BLaER1 treated with 17β-estradiol and CSF1 and Interleukin-3, amounts not matched to agents 10 nM and 100 nM (cell line): Measurements from ENCODE around the gene ST6GAL1.
"Not testable (repeated sequence)": the region's sequence is repeated elsewhere in the genome, so short reads cannot be mapped to it uniquely, and the experiment has no call there.

Source experiments
- H3K27ac ChIP-seq, 11 experiments: shearing (Covaris generic); formaldehyde crosslinking; 2 replicates each; pipeline ENCODE4 v1.8.1; 2022
- H3K27me3 ChIP-seq, 11 experiments: shearing (Covaris generic); formaldehyde crosslinking; 2 replicates each; pipeline ENCODE4 v1.8.1; 2022
- H3K36me3 ChIP-seq, 11 experiments: shearing (Covaris generic); formaldehyde crosslinking; 2 replicates each; pipeline ENCODE4 v1.8.1; 2022
- H3K4me1 ChIP-seq, 10 experiments: shearing (Covaris generic); formaldehyde crosslinking; 2 replicates each; pipeline ENCODE4 v1.8.1; 2022
- H3K4me2 ChIP-seq, 11 experiments: shearing (Covaris generic); formaldehyde crosslinking; 2 replicates each; pipeline ENCODE4 v1.8.1; 2022
- H3K4me3 ChIP-seq, 10 experiments: shearing (Covaris generic); formaldehyde crosslinking; 2 replicates each; pipeline ENCODE4 v1.8.1; 2022
- H3K9ac ChIP-seq, 11 experiments: shearing (Covaris generic); formaldehyde crosslinking; 2 replicates each; pipeline ENCODE4 v1.8.1; 2022
- H3K9me3 ChIP-seq, 11 experiments: shearing (Covaris generic); formaldehyde crosslinking; replicated peaks in 1 of 11; 2 replicates each; pipeline ENCODE4 v1.8.1; 2022
- H4K20me1 ChIP-seq, 11 experiments: shearing (Covaris generic); formaldehyde crosslinking; 2 replicates each; pipeline ENCODE4 v1.8.1; 2022
- Cebpa-rat ChIP-seq, 11 experiments: shearing (Covaris generic); IDR thresholded peaks; 2 replicates each; pipeline ENCODE4 v1.8.1; 2022

Gene ST6GAL1

GRCh38 chr3:187002915-187003314, 72.6 kb downstream of the ST6GAL1 start:
- H3K9me3 ChIP-seq = peaks cover 0 to 49% (median 27%) of the 10 kb centered on the region in 11 experiments; a peak in 19 of 22 replicates
- no peak overlapping the region for H3K9ac ChIP-seq
- H3K4me1 ChIP-seq = peaks cover 40 to 87% (median 57%) of the 10 kb centered on the region in 10 experiments
- H3K27ac ChIP-seq = no peak overlapping the region; a peak in 1 of 22 replicates
- H3K36me3 ChIP-seq = peaks cover 5 to 83% (median 67%) of the 10 kb centered on the region in 11 experiments; a peak in 20 of 22 replicates
- H4K20me1 ChIP-seq = peaks cover 0 to 83% (median 7%) of the 10 kb centered on the region in 11 experiments; a peak in 9 of 22 replicates
- no peak for TF ChIP-seq Cebpa-rat (IDR thresholded peaks at IDR 0.05)
- no peaks in the 10 kb centered on the region for H3K27me3 ChIP-seq
- H3K4me3 ChIP-seq = no peak overlapping the region
- no peak overlapping the region for H3K4me2 ChIP-seq

GRCh38 chr3:187005827-187006481, 75.6 kb downstream of the ST6GAL1 start:
- Histone ChIP-seq H3K27ac (peak overlapping the region in 6 of 11 experiments; percentile 7 to 73 (median 40); a peak in 10 of 22 replicates), H4K20me1 (peaks cover 0 to 65% (median 5%) of the 10 kb centered on the region in 11 experiments; a peak in 9 of 22 replicates), H3K9ac (peak overlapping the region in 2 of 11 experiments; percentile 11 to 37; a peak in 3 of 22 replicates), H3K4me2 (peak overlapping the region in 9 of 11 experiments; percentile 13 to 72 (median 56); a peak in 13 of 22 replicates), H3K27me3 (no peaks in the 10 kb centered on the region), H3K36me3 (peaks cover 5 to 75% (median 67%) of the 10 kb centered on the region in 11 experiments; a peak in 20 of 22 replicates), H3K9me3 (peaks cover 4 to 55% (median 35%) of the 10 kb centered on the region in 11 experiments; a peak in 21 of 22 replicates), H3K4me3 (peak overlapping the region in 1 of 10 experiments; percentile 8; a peak in 1 of 20 replicates), H3K4me1 (peaks cover 25 to 69% (median 42%) of the 10 kb centered on the region in 10 experiments)
- no peak for TF ChIP-seq Cebpa-rat (IDR thresholded peaks at IDR 0.05)

GRCh38 chr3:187006864-187007630, 76.7 kb downstream of the ST6GAL1 start:
- peak overlapping the region in 2 of 11 experiments; percentile 11 to 37; a peak in 2 of 22 replicates for H3K9ac ChIP-seq
- peaks cover 28 to 69% (median 46%) of the 10 kb centered on the region in 10 experiments for H3K4me1 ChIP-seq
- H4K20me1 ChIP-seq = peaks cover 0 to 68% (median 7%) of the 10 kb centered on the region in 11 experiments; a peak in 10 of 22 replicates
- H3K4me3 ChIP-seq = no peak overlapping the region
- peak overlapping the region in 6 of 11 experiments; percentile 4 to 72 (median 62); a peak in 10 of 22 replicates for H3K4me2 ChIP-seq
- H3K9me3 ChIP-seq = peaks cover 4 to 55% (median 35%) of the 10 kb centered on the region in 11 experiments; a peak in 21 of 22 replicates
- H3K36me3 ChIP-seq = peaks cover 5 to 67% (median 64%) of the 10 kb centered on the region in 11 experiments; a peak in 20 of 22 replicates
- TF ChIP-seq Cebpa-rat (IDR thresholded peaks at IDR 0.05) = no peak
- H3K27ac ChIP-seq = peak overlapping the region in 7 of 11 experiments; percentile 2 to 73 (median 26); a peak in 10 of 22 replicates
- H3K27me3 ChIP-seq = no peaks in the 10 kb centered on the region

GRCh38 chr3:187010382-187010781, 80.1 kb downstream of the ST6GAL1 start:
- H3K9me3 ChIP-seq = peaks cover 4 to 29% (median 23%) of the 10 kb centered on the region in 11 experiments; a peak in 20 of 22 replicates
- not testable (repeated sequence) for H3K27ac ChIP-seq, H3K4me3 ChIP-seq, H3K9ac ChIP-seq, H3K27me3 ChIP-seq
- H3K36me3 ChIP-seq = peaks cover 0 to 45% (median 40%) of the 10 kb centered on the region in 11 experiments; a peak in 19 of 22 replicates
- peaks cover 0 to 72% (median 40%) of the 10 kb centered on the region in 11 experiments; a peak in 16 of 22 replicates for H4K20me1 ChIP-seq
- H3K4me2 ChIP-seq = peak overlapping the region in 2 of 11 experiments; percentile 38 to 40; a peak in 4 of 22 replicates
- H3K4me1 ChIP-seq = peaks cover 55 to 85% (median 71%) of the 10 kb centered on the region in 10 experiments

GRCh38 chr3:187011915-187012314, 81.6 kb downstream of the ST6GAL1 start:
- peaks cover 0 to 74% (median 56%) of the 10 kb centered on the region in 11 experiments; a peak in 17 of 22 replicates for H4K20me1 ChIP-seq
- H3K9ac ChIP-seq = peak overlapping the region in 8 of 11 experiments; percentile 12 to 64 (median 44); a peak in 11 of 22 replicates
- peaks cover 69 to 87% (median 73%) of the 10 kb centered on the region in 10 experiments for H3K4me1 ChIP-seq
- no peak overlapping the region for H3K4me3 ChIP-seq
- peak overlapping the region; percentile 34 to 76 (median 55); a peak in 18 of 22 replicates for H3K27ac ChIP-seq
- H3K27me3 ChIP-seq = no peaks in the 10 kb centered on the region
- peaks cover 0 to 32% (median 26%) of the 10 kb centered on the region in 11 experiments; a peak in 19 of 22 replicates for H3K36me3 ChIP-seq
- H3K4me2 ChIP-seq = peak overlapping the region; percentile 72 to 94 (median 76)
- peaks cover 4 to 18% (median 15%) of the 10 kb centered on the region in 11 experiments; a peak in 20 of 22 replicates for H3K9me3 ChIP-seq
- peak in 1 of 11 experiments; percentile 41; a peak in 1 of 22 replicates for TF ChIP-seq Cebpa-rat (IDR thresholded peaks at IDR 0.05)

- Histone ChIP-seq H3K36me3 (peaks cover 0 to 29% (median 19%) of the 10 kb centered on the region in 11 experiments; a peak in 18 of 22 replicates), H3K9me3 (peaks cover 4 to 12% (median 10%) of the 10 kb centered on the region in 11 experiments; a peak in 19 of 22 replicates), H3K4me1 (peaks cover 74 to 87% (median 79%) of the 10 kb centered on the region in 10 experiments), H3K9ac (peak overlapping the region in 10 of 11 experiments; percentile 24 to 64 (median 40); a peak in 15 of 22 replicates), H3K4me3 (no peak overlapping the region; a peak in 1 of 20 replicates), H3K4me2 (peak overlapping the region; percentile 72 to 94 (median 76)), H4K20me1 (peaks cover 0 to 79% (median 58%) of the 10 kb centered on the region in 11 experiments; a peak in 17 of 22 replicates), H3K27ac (peak overlapping the region; percentile 34 to 76 (median 55); a peak in 20 of 22 replicates), H3K27me3 (no peaks in the 10 kb centered on the region)
- no peak for TF ChIP-seq Cebpa-rat (IDR thresholded peaks at IDR 0.05)
Observed at GRCh38 chr3:187012609-187013051, 82.3 kb downstream of the ST6GAL1 start.

GRCh38 chr3:187013159-187013716, 82.9 kb downstream of the ST6GAL1 start:
- H3K4me1 ChIP-seq = peaks cover 80 to 87% (median 84%) of the 10 kb centered on the region in 10 experiments
- peak overlapping the region; percentile 72 to 94 (median 76) for H3K4me2 ChIP-seq
- peak overlapping the region; percentile 34 to 76 (median 55); a peak in 18 of 22 replicates for H3K27ac ChIP-seq
- peaks cover 0 to 85% (median 60%) of the 10 kb centered on the region in 11 experiments; a peak in 17 of 22 replicates for H4K20me1 ChIP-seq
- TF ChIP-seq Cebpa-rat (IDR thresholded peaks at IDR 0.05) = peak in 3 of 11 experiments; percentile 11 to 61 (median 30); a peak in 3 of 22 replicates
- peaks cover 0 to 28% (median 18%) of the 10 kb centered on the region in 11 experiments; a peak in 17 of 22 replicates for H3K36me3 ChIP-seq
- no peak overlapping the region; a peak in 1 of 20 replicates for H3K4me3 ChIP-seq
- peak overlapping the region in 6 of 11 experiments; percentile 26 to 62 (median 48); a peak in 7 of 22 replicates for H3K9ac ChIP-seq
- H3K9me3 ChIP-seq = peaks cover 3 to 5% (median 4%) of the 10 kb centered on the region in 11 experiments; a peak in 19 of 22 replicates
- H3K27me3 ChIP-seq = no peaks in the 10 kb centered on the region
